Vagina (tissue), 2 donors: ENCODE results near the gene PTPN3.

Experiments
- CTCF ChIP-seq, 3 experiments: fragments of 450-650 bp in 2 of 3; fragments of 200-600 bp in 1 of 3; sonication (generic) in 1 of 3; IDR thresholded peaks; one replicate each; pipeline ENCODE4 v1.5.1; 2017 to 2019; ENCODE audit warnings: antibody characterized with exemption in 3 of 3, mild to moderate bottlenecking in 2 of 3, moderate library complexity in 2 of 3
- POLR2A ChIP-seq, 2 donors: fragments of 450-650 bp; IDR thresholded peaks; one replicate each; pipeline ENCODE4 v1.6.1; 2017; ENCODE audit warnings: antibody characterized with exemption in 2 of 2, mild to moderate bottlenecking in 2 of 2, moderate library complexity in 2 of 2
- POLR2AphosphoS5 ChIP-seq, 2 donors: sonication (generic); formaldehyde crosslinking; IDR thresholded peaks; one replicate each; pipeline ENCODE4 v1.9.0; 2017; ENCODE audit warnings: antibody characterized with exemption in 2 of 2, mild to moderate bottlenecking in 2 of 2, low read depth in 1 of 2; ENCODE audit not compliant: insufficient read depth in 1 of 2

GRCh38 chr9:109488351-109488750, 9.8 kb downstream of the PTPN3 start:
- TF ChIP-seq CTCF (IDR thresholded peaks at IDR 0.05) = no peak
- no peak for TF ChIP-seq POLR2AphosphoS5 (IDR thresholded peaks at IDR 0.05; ENCODE audit: insufficient read depth in 1 of 2, low read depth in 1 of 2)
- no peak for TF ChIP-seq POLR2A (IDR thresholded peaks at IDR 0.05)
